Gastroesophageal sphincter (tissue), 4 donors: ENCODE measurements around the gene SLC5A7. TPM values are rescaled to one million over a fixed set of nuclear protein-coding genes. Genes with fewer than 3 reads are reported as not detected.

Source experiments
- ATAC-seq: fragments of 150-250 bp; one replicate; pipeline ENCODE4 v1.9.1; 2016; ENCODE audit warnings: mild to moderate bottlenecking, moderate library complexity
- H3K27ac ChIP-seq, 4 donors: fragments of 200-600 bp; sonication (generic) in 3 of 4; 1 replicate in 3 of 4; 2 replicates in 1 of 4; pipeline ENCODE4 v1.5.1; 2016 to 2019
- H3K27me3 ChIP-seq: fragments of 200-600 bp; sonication (generic); one replicate; pipeline ENCODE4 v1.5.1; 2019
- H3K36me3 ChIP-seq, 2 donors: fragments of 200-600 bp; sonication (generic); one replicate each; pipeline ENCODE4 v1.5.1; 2019; ENCODE audit warnings: control low read depth in 1 of 2
- H3K4me1 ChIP-seq, 3 donors: fragments of 200-600 bp; sonication (generic); 1 replicate in 2 of 3; 2 replicates in 1 of 3; pipeline ENCODE4 v1.5.1; 2016 to 2019; ENCODE audit warnings: control low read depth in 2 of 3
- H3K4me3 ChIP-seq, 2 donors: fragments of 200-600 bp; sonication (generic); one replicate each; pipeline ENCODE4 v1.5.1; 2019; ENCODE audit warnings: mild to moderate bottlenecking in 1 of 2, moderate library complexity in 1 of 2
- H3K9me3 ChIP-seq, 3 donors: fragments of 200-600 bp; sonication (generic); one replicate each; pipeline ENCODE4 v1.5.1; 2017 to 2019; ENCODE audit warnings: control low read depth in 2 of 3
- EP300 ChIP-seq: sonication (generic); formaldehyde crosslinking; IDR thresholded peaks from one replicate; pipeline ENCODE4 v1.6.1; 2017; ENCODE audit warnings: antibody characterized with exemption, mild to moderate bottlenecking
- POLR2A ChIP-seq, 2 donors: fragments of 450-650 bp; IDR thresholded peaks; one replicate each; pipeline ENCODE4 v1.6.1; 2017; ENCODE audit warnings: antibody characterized with exemption in 2 of 2, mild to moderate bottlenecking in 2 of 2, moderate library complexity in 1 of 2
- POLR2AphosphoS5 ChIP-seq: sonication (generic); formaldehyde crosslinking; IDR thresholded peaks from one replicate; pipeline ENCODE4 v1.6.1; 2017; ENCODE audit warnings: antibody characterized with exemption
- WGBS, 2 donors: methylation state at CpG; one replicate each; pipeline ENCODE4 v1.1.5; 2018; ENCODE audit warnings: low coverage in 1 of 2; 5-methylcytosine and 5-hydroxymethylcytosine counted together
- total RNA-seq, 4 donors: library from RNA; depleted of rRNA; stranded (reverse); fragments of >200 nt; gene quantifications; one replicate each; pipeline ENCODE4 v1.1.0, GENCODE V29; 2016
- TF ChIP-seq, protein P1 (sequence below), 4 experiments: fragments of 200-600 bp in 2 of 4; fragments of 450-650 bp in 2 of 4; sonication (generic) in 1 of 4; IDR thresholded peaks; one replicate each; pipeline ENCODE4 v1.5.1; 2017 to 2019; ENCODE audit warnings: antibody characterized with exemption in 4 of 4, mild to moderate bottlenecking in 2 of 4, moderate library complexity in 2 of 4

SLC5A7 gene
- total RNA-seq, 4 donors from 2014 or later = 0.93 to 2.3 (median 1.3) TPM

DNA sequence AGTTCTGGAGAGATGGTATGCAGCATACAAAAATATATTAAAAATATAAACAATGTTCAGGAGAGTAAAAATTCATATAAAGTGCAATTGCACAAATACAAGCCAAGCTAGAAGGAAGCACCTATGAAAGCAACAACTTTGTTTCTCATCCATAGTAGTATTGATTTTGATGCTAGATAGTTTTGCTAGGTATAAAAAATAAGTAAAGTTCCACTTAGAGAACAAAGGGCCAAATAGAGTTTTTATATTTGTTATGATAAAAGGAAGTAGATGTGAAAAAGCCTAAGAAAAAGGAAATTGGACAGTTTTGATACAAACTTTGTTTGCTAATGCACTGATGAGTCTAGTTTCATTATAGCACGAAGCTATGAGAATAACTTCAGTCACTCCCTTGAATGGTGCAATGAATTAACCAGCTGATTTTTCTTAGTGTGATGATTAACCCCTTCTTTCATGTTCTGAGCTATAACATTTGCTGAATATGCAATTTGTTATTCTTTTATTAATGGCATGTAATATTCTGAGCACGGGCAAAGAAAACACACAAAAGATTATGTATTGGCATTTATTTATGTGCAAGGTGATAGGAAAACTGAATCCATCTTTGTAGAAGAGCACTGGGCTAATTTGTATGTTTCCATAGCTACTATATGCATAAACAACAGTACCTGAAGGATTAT, 24.7 kb downstream of the SLC5A7 start:
- peaks cover 0 to 30% (median 0%) of the 10 kb centered on the region in 3 donors for H3K9me3 ChIP-seq
- H3K4me3 ChIP-seq = no peak overlapping the region
- no peaks in the 10 kb centered on the region for H3K36me3 ChIP-seq
- H3K4me1 ChIP-seq = no peaks in the 10 kb centered on the region
- H3K27ac ChIP-seq = no peak overlapping the region
- no peaks in the 10 kb centered on the region for H3K27me3 ChIP-seq
- ATAC-seq = no peak
- TF ChIP-seq, protein P1, sequence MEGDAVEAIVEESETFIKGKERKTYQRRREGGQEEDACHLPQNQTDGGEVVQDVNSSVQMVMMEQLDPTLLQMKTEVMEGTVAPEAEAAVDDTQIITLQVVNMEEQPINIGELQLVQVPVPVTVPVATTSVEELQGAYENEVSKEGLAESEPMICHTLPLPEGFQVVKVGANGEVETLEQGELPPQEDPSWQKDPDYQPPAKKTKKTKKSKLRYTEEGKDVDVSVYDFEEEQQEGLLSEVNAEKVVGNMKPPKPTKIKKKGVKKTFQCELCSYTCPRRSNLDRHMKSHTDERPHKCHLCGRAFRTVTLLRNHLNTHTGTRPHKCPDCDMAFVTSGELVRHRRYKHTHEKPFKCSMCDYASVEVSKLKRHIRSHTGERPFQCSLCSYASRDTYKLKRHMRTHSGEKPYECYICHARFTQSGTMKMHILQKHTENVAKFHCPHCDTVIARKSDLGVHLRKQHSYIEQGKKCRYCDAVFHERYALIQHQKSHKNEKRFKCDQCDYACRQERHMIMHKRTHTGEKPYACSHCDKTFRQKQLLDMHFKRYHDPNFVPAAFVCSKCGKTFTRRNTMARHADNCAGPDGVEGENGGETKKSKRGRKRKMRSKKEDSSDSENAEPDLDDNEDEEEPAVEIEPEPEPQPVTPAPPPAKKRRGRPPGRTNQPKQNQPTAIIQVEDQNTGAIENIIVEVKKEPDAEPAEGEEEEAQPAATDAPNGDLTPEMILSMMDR (IDR thresholded peaks at IDR 0.05) = no peak
- TF ChIP-seq POLR2AphosphoS5 = no peak
- 72 to 88% methylated on average over 2 of the region's 2 CpGs for WGBS, 2 donors

DNA sequence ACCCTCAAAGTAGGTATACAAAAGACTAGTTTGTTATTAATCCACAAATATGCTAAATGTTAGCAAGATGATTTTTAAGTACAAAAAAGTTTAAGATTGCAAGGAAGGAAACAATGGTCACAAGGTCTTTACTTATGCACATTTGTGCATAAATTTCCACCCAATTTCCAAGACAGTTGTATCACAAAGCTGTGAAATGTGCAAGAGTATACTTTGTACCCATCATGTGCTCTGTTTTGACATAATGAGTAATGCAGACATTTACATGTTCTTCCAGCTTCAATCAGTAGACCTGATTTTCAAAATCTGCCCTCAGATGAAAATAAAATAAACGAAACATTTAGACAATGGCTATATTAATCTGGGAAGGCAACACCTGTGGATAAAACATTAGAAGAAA, 27.0 kb downstream of the SLC5A7 start:
- no peak overlapping the region for H3K4me3 ChIP-seq
- H3K4me1 ChIP-seq = no peaks in the 10 kb centered on the region
- 70 to 85% methylated on average over 1 of the region's 1 CpG for WGBS, 2 donors
- H3K36me3 ChIP-seq = no peaks in the 10 kb centered on the region
- ATAC-seq = no peak
- no peaks in the 10 kb centered on the region for H3K27me3 ChIP-seq
- no peak overlapping the region for H3K27ac ChIP-seq
- peaks cover 0 to 30% (median 0%) of the 10 kb centered on the region in 3 donors for H3K9me3 ChIP-seq
- no peak for TF ChIP-seq EP300
- TF ChIP-seq, protein P1 (IDR thresholded peaks at IDR 0.05) = no peak
- no peak for TF ChIP-seq POLR2AphosphoS5
- no peak for TF ChIP-seq POLR2A (IDR thresholded peaks at IDR 0.05)

DNA sequence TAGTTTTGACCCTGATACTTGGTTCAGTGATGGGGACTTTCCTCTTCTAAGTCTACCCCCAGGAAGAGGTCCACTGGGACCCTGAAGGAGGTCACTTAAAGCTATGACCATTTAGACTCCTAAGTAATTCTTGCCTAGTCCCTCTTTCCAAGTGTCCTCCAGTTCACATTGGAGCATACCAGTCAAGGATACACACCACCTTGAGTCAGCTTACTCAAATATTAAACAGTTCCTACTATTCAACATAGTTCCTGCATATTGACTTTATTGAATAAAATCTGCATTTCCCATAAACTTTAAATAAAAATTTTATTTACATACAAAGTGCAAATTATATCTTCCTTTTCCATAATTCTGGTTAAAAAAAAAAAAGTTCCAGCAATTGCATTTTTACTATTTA, 36.3 kb downstream of the SLC5A7 start:
- Histone ChIP-seq H3K27me3 (no peaks in the 10 kb centered on the region), H3K4me1 (no peaks in the 10 kb centered on the region), H3K4me3 (no peak overlapping the region), H3K27ac (no peak overlapping the region), H3K9me3 (no peaks in the 10 kb centered on the region), H3K36me3 (no peaks in the 10 kb centered on the region)
- no peak for TF ChIP-seq POLR2AphosphoS5
- TF ChIP-seq, protein P1 (IDR thresholded peaks at IDR 0.05) = no peak
- no peak for ATAC-seq

DNA sequence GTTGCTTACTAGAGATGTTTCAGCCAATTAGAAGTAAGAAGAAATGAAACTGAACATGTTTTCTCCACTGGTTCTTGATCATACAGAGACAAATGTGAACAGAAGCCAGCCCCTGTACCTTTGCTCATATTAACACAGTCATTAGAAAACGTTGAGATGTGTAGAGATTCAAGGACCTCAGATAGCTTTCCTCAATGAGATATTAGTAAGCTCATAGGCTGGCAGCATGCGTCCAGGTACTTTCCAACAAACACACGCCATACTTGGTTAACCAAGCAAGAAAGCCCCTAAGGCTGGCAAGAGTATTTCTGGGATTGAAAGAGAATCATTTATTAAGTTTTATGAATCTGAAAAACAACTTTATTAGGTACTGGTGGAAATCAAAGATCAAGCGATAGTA, 37.5 kb downstream of the SLC5A7 start:
- 83 to 89% methylated on average over 4 of the region's 4 CpGs for WGBS, 2 donors
- no peak overlapping the region for H3K4me3 ChIP-seq
- no peak for ATAC-seq
- TF ChIP-seq EP300 (no peak), POLR2A (IDR thresholded peaks at IDR 0.05) (no peak)
- H3K27ac ChIP-seq = no peak overlapping the region
- no peaks in the 10 kb centered on the region for H3K4me1 ChIP-seq
- no peaks in the 10 kb centered on the region for H3K9me3 ChIP-seq
- H3K36me3 ChIP-seq = no peaks in the 10 kb centered on the region
- H3K27me3 ChIP-seq = no peaks in the 10 kb centered on the region

DNA sequence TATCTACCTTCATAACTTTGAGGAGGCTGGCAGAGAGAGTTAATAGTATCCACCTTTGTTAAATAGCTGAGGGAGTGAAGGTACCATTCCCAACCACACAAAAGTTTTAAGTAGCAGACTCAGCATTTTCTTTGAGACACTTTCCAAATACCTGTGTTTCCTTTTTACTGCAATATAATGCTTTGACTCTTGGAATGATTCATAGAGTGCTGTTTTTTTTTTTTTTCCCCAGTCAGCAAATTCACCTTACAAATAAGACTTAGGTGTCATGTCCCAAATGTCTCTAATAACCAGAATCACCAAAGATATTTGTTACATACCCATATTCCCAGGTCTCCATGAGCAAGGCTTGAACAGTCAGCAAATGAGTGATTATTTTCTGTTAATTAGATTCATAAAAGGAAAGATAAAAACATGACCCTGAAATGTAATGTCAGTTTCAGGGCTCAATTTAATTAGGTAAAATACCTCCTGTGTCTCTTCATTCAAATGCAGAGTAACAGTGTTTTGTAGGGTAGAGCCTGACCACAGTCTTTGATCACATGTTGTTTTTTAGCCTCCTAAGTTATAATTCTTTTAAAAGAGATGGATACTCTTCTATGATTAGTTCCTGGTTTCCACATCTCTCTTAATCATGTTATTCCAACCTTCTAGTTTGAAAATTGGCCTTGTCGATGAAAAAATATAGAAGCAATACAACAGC, 39.9 kb downstream of the SLC5A7 start:
- TF ChIP-seq POLR2AphosphoS5 (no peak), EP300 (no peak), POLR2A (IDR thresholded peaks at IDR 0.05) (no peak)
- TF ChIP-seq, protein P1 (IDR thresholded peaks at IDR 0.05) = no peak
- Histone ChIP-seq H3K9me3 (peaks cover 0 to under 1% (median 0%) of the 10 kb centered on the region in 3 donors), H3K4me3 (no peak overlapping the region), H3K36me3 (no peaks in the 10 kb centered on the region), H3K27me3 (no peaks in the 10 kb centered on the region), H3K27ac (no peak overlapping the region), H3K4me1 (no peaks in the 10 kb centered on the region)
- no peak for ATAC-seq
- WGBS, 2 donors = 43 to 100% methylated on average over 1 of the region's 1 CpG
